Measurements from ENCODE around the gene KRAS. TPM values are rescaled to one million over a fixed set of nuclear protein-coding genes. Genes with fewer than 3 reads are reported as not detected.

Gene KRAS
- total and polyA plus RNA-seq, 2 of the 4 experiments (the other 2 are of a cell fraction): 9.3 to 10.7 TPM

DNA sequence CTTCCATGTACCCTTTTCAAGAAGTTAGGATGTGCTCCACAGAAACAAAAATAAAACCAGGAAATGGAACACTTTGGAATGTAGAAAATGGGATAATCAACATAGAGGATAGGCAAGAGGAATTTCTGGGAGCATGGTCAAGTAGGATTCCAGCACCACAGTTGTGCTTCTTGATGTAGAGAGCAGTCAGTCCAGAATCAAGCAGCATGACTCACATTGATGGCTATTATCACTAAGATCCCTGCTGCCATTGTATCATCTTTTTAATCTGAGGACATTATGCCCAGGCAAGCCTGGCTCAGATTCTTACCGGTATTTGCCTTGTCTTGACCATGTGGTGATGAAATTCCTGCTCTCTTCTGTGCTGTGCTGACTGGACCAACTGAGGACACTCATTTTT, 50.0 kb downstream of the KRAS start:
- no CpG with 5 or more reads among the region's 1 CpG for WGBS, 2 experiments (ENCODE audit: extremely low coverage in 2 of 2, insufficient read length in 1 of 2)
- Histone ChIP-seq H2AK5ac (ENCODE audit: low read depth, low read length) (peak overlapping the region; percentile 40; the same call in 1 of the 2 replicates), H3K27me3 (ENCODE audit: control insufficient read depth, insufficient read depth, low read length) (no peaks in the 10 kb centered on the region), H4K5ac (ENCODE audit: low read depth, low read length) (no peak overlapping the region; the same call in 1 of the 2 replicates), H3K79me1 (ENCODE audit: low read depth in 1 of 2, low read length in 2 of 2) (peaks cover 11 to 47% of the 10 kb centered on the region in 2 experiments), H3K27ac (ENCODE audit: insufficient read depth, low read length) (peak overlapping the region; percentile 53; the same call in 1 of the 2 replicates), H3K4me2 (ENCODE audit: low read depth, low read length) (no peak overlapping the region), H4K8ac (ENCODE audit: low read depth in 2 of 2, low read length in 2 of 2) (peak overlapping the region in 1 of 2 experiments; percentile 68; a peak in 1 of 4 replicates), H3K4ac (ENCODE audit: low read depth, low read length) (peak overlapping the region; percentile 18; the same call in 1 of the 2 replicates), H2BK5ac (ENCODE audit: low read depth, low read length, poor library complexity, severe bottlenecking) (peak overlapping the region; percentile 75), H4K91ac (ENCODE audit: insufficient read depth, low read depth, low read length) (peak overlapping the region; percentile 4; the same call in 1 of the 2 replicates), H4K20me1 (ENCODE audit: insufficient read depth, low read length) (no peaks in the 10 kb centered on the region), H3K56ac (ENCODE audit: extremely low read depth, insufficient read depth, low read length) (no peak overlapping the region), H3K4me1 (ENCODE audit: control insufficient read depth, insufficient read depth, low read length) (peaks cover 10% of the 10 kb centered on the region; the same call in 1 of the 2 replicates), H2BK20ac (ENCODE audit: low read depth, low read length) (no peak overlapping the region), H2BK120ac (ENCODE audit: low read depth, low read length) (no peak overlapping the region), H3K18ac (ENCODE audit: low read depth, low read length) (peak overlapping the region; percentile 47), H3K14ac (replicated peaks; ENCODE audit: low read depth, low read length) (peak overlapping the region; percentile 54; the same call in 1 of the 2 replicates), H3K4me3 (ENCODE audit: insufficient read depth, low read depth, low read length) (no peak overlapping the region), H2AK9ac (replicated peaks; ENCODE audit: low read depth, low read length, poor library complexity) (no peak overlapping the region), H3K9me1 (ENCODE audit: insufficient read depth, low read length) (peaks cover 12% of the 10 kb centered on the region), H2AFZ (replicated peaks; ENCODE audit: low read length, poor library complexity) (no peak overlapping the region), H3K36me3 (ENCODE audit: control insufficient read depth, insufficient read depth, low read length) (peaks cover 5% of the 10 kb centered on the region), H3K9ac (ENCODE audit: low read depth, low read length) (no peak overlapping the region), H2BK15ac (ENCODE audit: low read depth, low read length) (no peak overlapping the region; the same call in 2 of the 3 replicates), H3K23ac (ENCODE audit: low read depth, low read length) (peak overlapping the region; percentile 35; the same call in 1 of the 2 replicates), H3K9me3 (ENCODE audit: control insufficient read depth, insufficient read depth, low read length) (no peaks in the 10 kb centered on the region)
- DNase-seq: peak; percentile 77
- peak; percentile 82 for ATAC-seq (ENCODE audit: low read depth)
- TF ChIP-seq SMC3 (IDR thresholded peaks at IDR 0.05; ENCODE audit: low read depth, low read length) (no peak), POLR2A (IDR thresholded peaks at IDR 0.05; ENCODE audit: low read depth, low read length) (no peak), FOS (IDR thresholded peaks at IDR 0.05; ENCODE audit: low read depth, low read length) (no peak), RCOR1 (IDR thresholded peaks at IDR 0.05; ENCODE audit: insufficient replicate concordance, low read length) (no peak), CHD1 (IDR thresholded peaks at IDR 0.05; ENCODE audit: low read depth, low read length) (no peak), RAD21 (IDR thresholded peaks at IDR 0.05; ENCODE audit: low read length) (no peak), RFX5 (IDR thresholded peaks at IDR 0.05; ENCODE audit: low read depth, low read length) (no peak), MXI1 (IDR thresholded peaks at IDR 0.05; ENCODE audit: borderline replicate concordance, low read depth, low read length) (no peak), MAZ (IDR thresholded peaks at IDR 0.05; ENCODE audit: borderline replicate concordance, low read depth, low read length) (no peak), NFE2L2 (IDR thresholded peaks at IDR 0.05; ENCODE audit: low read depth, low read length) (no peak), CEBPB (IDR thresholded peaks at IDR 0.05; ENCODE audit: low read depth, low read length) (no peak), ELK1 (IDR thresholded peaks at IDR 0.05; ENCODE audit: borderline replicate concordance, low read depth, low read length) (no peak)
- TF ChIP-seq, protein P1, sequence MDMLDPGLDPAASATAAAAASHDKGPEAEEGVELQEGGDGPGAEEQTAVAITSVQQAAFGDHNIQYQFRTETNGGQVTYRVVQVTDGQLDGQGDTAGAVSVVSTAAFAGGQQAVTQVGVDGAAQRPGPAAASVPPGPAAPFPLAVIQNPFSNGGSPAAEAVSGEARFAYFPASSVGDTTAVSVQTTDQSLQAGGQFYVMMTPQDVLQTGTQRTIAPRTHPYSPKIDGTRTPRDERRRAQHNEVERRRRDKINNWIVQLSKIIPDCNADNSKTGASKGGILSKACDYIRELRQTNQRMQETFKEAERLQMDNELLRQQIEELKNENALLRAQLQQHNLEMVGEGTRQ (IDR thresholded peaks at IDR 0.05; ENCODE audit: low read depth, low read length): no peak
- TF ChIP-seq, protein P2, sequence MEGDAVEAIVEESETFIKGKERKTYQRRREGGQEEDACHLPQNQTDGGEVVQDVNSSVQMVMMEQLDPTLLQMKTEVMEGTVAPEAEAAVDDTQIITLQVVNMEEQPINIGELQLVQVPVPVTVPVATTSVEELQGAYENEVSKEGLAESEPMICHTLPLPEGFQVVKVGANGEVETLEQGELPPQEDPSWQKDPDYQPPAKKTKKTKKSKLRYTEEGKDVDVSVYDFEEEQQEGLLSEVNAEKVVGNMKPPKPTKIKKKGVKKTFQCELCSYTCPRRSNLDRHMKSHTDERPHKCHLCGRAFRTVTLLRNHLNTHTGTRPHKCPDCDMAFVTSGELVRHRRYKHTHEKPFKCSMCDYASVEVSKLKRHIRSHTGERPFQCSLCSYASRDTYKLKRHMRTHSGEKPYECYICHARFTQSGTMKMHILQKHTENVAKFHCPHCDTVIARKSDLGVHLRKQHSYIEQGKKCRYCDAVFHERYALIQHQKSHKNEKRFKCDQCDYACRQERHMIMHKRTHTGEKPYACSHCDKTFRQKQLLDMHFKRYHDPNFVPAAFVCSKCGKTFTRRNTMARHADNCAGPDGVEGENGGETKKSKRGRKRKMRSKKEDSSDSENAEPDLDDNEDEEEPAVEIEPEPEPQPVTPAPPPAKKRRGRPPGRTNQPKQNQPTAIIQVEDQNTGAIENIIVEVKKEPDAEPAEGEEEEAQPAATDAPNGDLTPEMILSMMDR (conservative IDR thresholded peaks at IDR 0.05; ENCODE audit: low read depth, low read length): no peak
- BruUV-seq (replicated peaks): no TSS peak
- in situ Hi-C loops (cut with MboI; ENCODE audit: low sequenced_read_pairs) (no loop called here), dilution Hi-C loops (cut with HindIII; ENCODE audit: low sequenced_read_pairs, unreplicated experiment) (no loop called here), intact Hi-C loops (cut with micrococcal nuclease) (no loop called here)
- ChIA-PET POLR2A (ENCODE audit: unreplicated experiment) (no interaction called here), CTCF (no interaction called here)
